ENCODE data around the gene REN. TPM values are rescaled to one million over a fixed set of nuclear protein-coding genes. Genes with fewer than 3 reads are reported as not detected.

Gene REN
- total and polyA plus RNA-seq, 2 of the 13 experiments (the other 11 are each of a cell fraction or from before 2014, with no cell fraction given): not detected

DNA sequence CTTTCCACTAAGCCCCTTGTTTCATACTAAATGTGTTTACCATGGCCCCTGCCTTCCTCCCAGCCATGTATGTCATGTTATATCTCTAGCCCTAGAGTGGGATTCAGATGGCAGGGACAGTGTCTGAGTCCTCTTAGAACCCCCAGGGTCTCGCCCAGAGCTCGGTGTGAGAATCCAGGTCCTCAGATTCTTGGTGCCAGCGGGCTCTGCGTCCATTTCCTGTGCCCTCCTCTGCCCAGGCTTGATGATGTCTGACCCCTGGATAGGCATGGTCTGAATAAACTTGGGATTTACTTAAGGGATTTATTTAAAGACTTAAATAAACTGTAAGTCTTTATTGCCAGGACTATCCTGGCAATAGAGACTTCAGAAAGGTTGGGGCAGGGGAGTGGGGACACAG, 36.3 kb upstream of the REN start:
- DNase-seq (ENCODE audit: low spot score): no peak
- Histone ChIP-seq H2AFZ (ENCODE audit: low read length) (no peak overlapping the region), H3K4me1 (ENCODE audit: insufficient read depth, low read length) (peaks cover 9% of the 10 kb centered on the region), H3K79me2 (ENCODE audit: insufficient read depth, low read length) (peaks cover 4% of the 10 kb centered on the region), H3K9ac (ENCODE audit: insufficient read depth, low read depth, low read length) (no peak overlapping the region), H3K4me3 (replicated peaks in 1 of 3; ENCODE audit: insufficient read depth in 1 of 3, low read depth in 2 of 3, low read length in 3 of 3) (no peak overlapping the region), H3K36me3 (replicated peaks in 1 of 2; ENCODE audit: control insufficient read depth in 1 of 2, insufficient read depth in 2 of 2, low read length in 2 of 2) (no peaks in the 10 kb centered on the region; a peak in 2 of 5 replicates), H3K4me2 (ENCODE audit: low read depth, low read length) (no peak overlapping the region), H3K9me3 (ENCODE audit: low read length) (no peaks in the 10 kb centered on the region), H3K27ac (ENCODE audit: extremely low read length, insufficient read depth, low read length) (no peak overlapping the region), H4K20me1 (ENCODE audit: insufficient read depth, low read length) (peaks cover 6% of the 10 kb centered on the region; the same call in 1 of the 2 replicates), H3K27me3 (ENCODE audit: control insufficient read depth in 1 of 2, insufficient read depth in 2 of 2, low read length in 2 of 2) (no peaks in the 10 kb centered on the region)
- no TSS peak for BruUV-seq (replicated peaks)
- ATAC-seq: no peak
- in situ Hi-C loops (cut with HindIII; ENCODE audit: extremely low pct_ligation_motif_present, low pct_unique_long_range_greater_than_20kb) (loop anchor here (10.0 kb wide), 1 partner anchor 338 kb away; the partner anchor contains the start of gene SNRPE), intact Hi-C loops (cut with micrococcal nuclease; ENCODE audit: unreplicated experiment) (no loop called here)
- POLR2A ChIA-PET: no interaction called here
- CTCF ChIA-PET (ENCODE audit: low intra/inter-chr PET ratio, low total read pairs): no interaction called here
- TF ChIP-seq RAD21 (CRISPR knock-in tag; IDR thresholded peaks at IDR 0.05): no peak
- FAIRE-seq: no peak
- 98% methylated on average over 4 of the region's 4 CpGs for WGBS (ENCODE audit: low lambda C conversion rate)

DNA sequence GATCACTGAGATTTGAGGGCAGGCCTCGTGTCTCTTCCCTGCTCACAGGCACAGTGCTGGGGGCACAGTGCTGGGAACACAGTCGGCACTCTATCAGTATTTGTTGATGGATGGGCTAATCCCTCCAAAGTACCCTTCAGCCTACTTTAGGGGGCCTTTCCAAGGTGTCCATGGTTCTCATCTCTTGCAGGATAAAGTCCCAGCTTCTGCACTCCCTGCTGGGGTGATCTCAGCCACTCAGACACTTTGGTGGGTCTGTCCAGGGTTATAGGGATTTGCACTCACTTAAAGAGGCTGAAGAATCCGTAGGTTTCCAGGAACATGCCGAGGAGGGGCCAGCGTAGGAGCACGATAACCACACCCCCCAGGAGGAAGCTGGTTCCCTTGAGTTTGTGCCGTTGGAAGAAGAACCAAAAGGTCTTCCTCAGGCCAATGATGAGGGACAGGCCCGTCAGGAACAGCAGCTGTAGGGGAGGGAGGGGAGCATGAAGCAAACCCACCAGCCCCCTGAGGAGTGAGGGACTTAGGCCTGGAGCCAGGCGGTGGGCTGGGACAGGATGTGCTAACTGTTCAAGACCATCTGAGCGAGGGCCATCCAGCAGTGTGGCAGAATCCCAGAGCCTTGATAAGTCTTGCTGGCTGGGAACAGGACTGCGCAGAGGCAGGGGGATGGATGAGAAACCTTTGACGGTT, 35.4 kb upstream of the REN start:
- H2AFZ ChIP-seq (ENCODE audit: low read length): no peak overlapping the region
- no peaks in the 10 kb centered on the region for H4K20me1 ChIP-seq (ENCODE audit: insufficient read depth, low read length)
- BruUV-seq (replicated peaks): no TSS peak
- peaks cover under 1% of the 10 kb centered on the region for H3K79me2 ChIP-seq (ENCODE audit: insufficient read depth, low read length)
- H3K27me3 ChIP-seq (ENCODE audit: control insufficient read depth in 1 of 2, insufficient read depth in 2 of 2, low read length in 2 of 2): no peaks in the 10 kb centered on the region
- 97% methylated on average over 11 of the region's 12 CpGs for WGBS (ENCODE audit: low lambda C conversion rate)
- no peaks in the 10 kb centered on the region for H3K4me1 ChIP-seq (ENCODE audit: insufficient read depth, low read length)
- no peak overlapping the region for H3K9ac ChIP-seq (ENCODE audit: insufficient read depth, low read depth, low read length)
- ChIA-PET CTCF (ENCODE audit: low intra/inter-chr PET ratio, low total read pairs) (no interaction called here), POLR2A (no interaction called here)
- ATAC-seq: no peak
- H3K27ac ChIP-seq (ENCODE audit: extremely low read length, insufficient read depth, low read length): no peak overlapping the region
- no peak for DNase-seq (ENCODE audit: low spot score)
- H3K9me3 ChIP-seq (ENCODE audit: low read length): no peaks in the 10 kb centered on the region
- intact Hi-C loops (cut with micrococcal nuclease; ENCODE audit: unreplicated experiment) (no loop called here), in situ Hi-C loops (cut with HindIII; ENCODE audit: extremely low pct_ligation_motif_present, low pct_unique_long_range_greater_than_20kb) (loop anchor here (10.0 kb wide), 1 partner anchor 337 kb away; the partner anchor contains the start of gene SNRPE)
- no peak overlapping the region for H3K4me2 ChIP-seq (ENCODE audit: low read depth, low read length)
- H3K4me3 ChIP-seq (replicated peaks in 1 of 3; ENCODE audit: insufficient read depth in 1 of 3, low read depth in 2 of 3, low read length in 3 of 3): no peak overlapping the region
- no peak for FAIRE-seq
- H3K36me3 ChIP-seq (replicated peaks in 1 of 2; ENCODE audit: control insufficient read depth in 1 of 2, insufficient read depth in 2 of 2, low read length in 2 of 2): no peaks in the 10 kb centered on the region; a peak in 2 of 5 replicates
- no peak for TF ChIP-seq ARID4A (CRISPR knock-in tag; IDR thresholded peaks at IDR 0.05; ENCODE audit: borderline replicate concordance)
- no peak for TF ChIP-seq HIC2 (CRISPR knock-in tag; IDR thresholded peaks at IDR 0.05; ENCODE audit: low read depth)
- TF ChIP-seq, protein P1, sequence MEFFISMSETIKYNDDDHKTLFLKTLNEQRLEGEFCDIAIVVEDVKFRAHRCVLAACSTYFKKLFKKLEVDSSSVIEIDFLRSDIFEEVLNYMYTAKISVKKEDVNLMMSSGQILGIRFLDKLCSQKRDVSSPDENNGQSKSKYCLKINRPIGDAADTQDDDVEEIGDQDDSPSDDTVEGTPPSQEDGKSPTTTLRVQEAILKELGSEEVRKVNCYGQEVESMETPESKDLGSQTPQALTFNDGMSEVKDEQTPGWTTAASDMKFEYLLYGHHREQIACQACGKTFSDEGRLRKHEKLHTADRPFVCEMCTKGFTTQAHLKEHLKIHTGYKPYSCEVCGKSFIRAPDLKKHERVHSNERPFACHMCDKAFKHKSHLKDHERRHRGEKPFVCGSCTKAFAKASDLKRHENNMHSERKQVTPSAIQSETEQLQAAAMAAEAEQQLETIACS (CRISPR knock-in tag; IDR thresholded peaks at IDR 0.05): no peak

Data from HepG2 (cell line).